ENCODE measurements around the gene EVI5.

DNA sequence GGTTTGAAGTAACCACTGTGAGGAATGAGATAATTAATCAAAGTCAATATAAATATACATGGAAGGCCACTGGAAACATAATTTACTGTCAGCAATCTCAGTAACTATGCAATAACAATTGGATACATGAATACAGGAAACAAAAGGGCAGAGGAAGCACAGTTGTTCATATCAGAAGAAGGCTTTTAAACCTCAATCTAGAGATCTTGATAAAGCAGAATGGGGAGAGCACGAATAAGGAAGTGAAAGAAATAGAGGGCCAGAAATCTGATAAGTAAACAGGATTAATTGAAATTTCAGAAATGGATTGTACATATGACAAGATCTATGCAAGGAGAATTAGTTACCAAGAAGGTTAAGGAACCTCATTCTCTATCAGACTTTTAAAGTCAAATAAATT lies 93.0 kb downstream of the EVI5 start:
- TF ChIP-seq EP300 (IDR thresholded peaks at IDR 0.05) (no peak), BHLHE40 (IDR thresholded peaks at IDR 0.05; ENCODE audit: low read depth, low read length) (no peak), POLR2AphosphoS2 (conservative IDR thresholded peaks at IDR 0.05; ENCODE audit: low read length) (no peak), SMC3 (IDR thresholded peaks at IDR 0.05) (no peak), CEBPB (IDR thresholded peaks at IDR 0.05) (no peak), POLR2A (IDR thresholded peaks at IDR 0.05; ENCODE audit: low read length) (no peak)
- TF ChIP-seq, protein P1, sequence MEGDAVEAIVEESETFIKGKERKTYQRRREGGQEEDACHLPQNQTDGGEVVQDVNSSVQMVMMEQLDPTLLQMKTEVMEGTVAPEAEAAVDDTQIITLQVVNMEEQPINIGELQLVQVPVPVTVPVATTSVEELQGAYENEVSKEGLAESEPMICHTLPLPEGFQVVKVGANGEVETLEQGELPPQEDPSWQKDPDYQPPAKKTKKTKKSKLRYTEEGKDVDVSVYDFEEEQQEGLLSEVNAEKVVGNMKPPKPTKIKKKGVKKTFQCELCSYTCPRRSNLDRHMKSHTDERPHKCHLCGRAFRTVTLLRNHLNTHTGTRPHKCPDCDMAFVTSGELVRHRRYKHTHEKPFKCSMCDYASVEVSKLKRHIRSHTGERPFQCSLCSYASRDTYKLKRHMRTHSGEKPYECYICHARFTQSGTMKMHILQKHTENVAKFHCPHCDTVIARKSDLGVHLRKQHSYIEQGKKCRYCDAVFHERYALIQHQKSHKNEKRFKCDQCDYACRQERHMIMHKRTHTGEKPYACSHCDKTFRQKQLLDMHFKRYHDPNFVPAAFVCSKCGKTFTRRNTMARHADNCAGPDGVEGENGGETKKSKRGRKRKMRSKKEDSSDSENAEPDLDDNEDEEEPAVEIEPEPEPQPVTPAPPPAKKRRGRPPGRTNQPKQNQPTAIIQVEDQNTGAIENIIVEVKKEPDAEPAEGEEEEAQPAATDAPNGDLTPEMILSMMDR (IDR thresholded peaks at IDR 0.05), result no peak
